GM12892 (cell line): Measurements from ENCODE around the gene HOXD8.

Source experiments
- POLR2A ChIP-seq: IDR thresholded peaks from 2 replicates; pipeline ENCODE4 v1.6.1; 2011; ENCODE audit warnings: low read depth, low read length, control low read depth
- TAF1 ChIP-seq: IDR thresholded peaks from 2 replicates; pipeline ENCODE4 v1.6.1; 2011; ENCODE audit warnings: low read depth, mild to moderate bottlenecking, control low read depth, low read length, borderline replicate concordance

- no peak for TF ChIP-seq POLR2A
- no peak for TF ChIP-seq TAF1
Measured at GRCh38 chr2:176147210-176147799, 17.8 kb downstream of the HOXD8 start.
